NCI-H69 (cell line): Measurements from ENCODE around the gene NTRK2.
A peak's percentile ranks its signal among the peaks of the same experiment; 100 is the strongest.

Source experiments
- DNase-seq: peaks from one replicate; lab custom pipeline; 2025; lab: John Stamatoyannopoulos, UW

The NTRK2 gene

DNA sequence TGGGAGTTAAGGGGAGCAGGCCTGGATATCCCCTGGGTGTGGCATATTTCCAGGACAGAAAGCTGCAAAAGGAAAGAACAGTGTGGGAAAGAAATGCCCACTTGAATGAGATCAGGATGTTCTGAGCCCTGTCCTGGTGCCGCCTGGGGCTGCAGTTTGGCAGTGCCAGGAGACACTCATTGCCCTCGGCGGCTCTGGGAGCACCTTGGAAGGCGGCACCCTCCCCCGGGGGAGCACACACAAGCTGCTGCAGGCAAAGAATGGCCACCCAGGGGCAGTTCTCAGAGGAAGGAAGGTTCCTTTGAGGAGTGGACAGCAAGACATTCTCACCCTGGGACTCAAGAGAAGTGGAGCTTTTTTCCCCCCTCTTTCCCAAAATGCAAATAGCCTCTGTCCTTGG lies 305.3 kb downstream of the NTRK2 start:
- DNase-seq: no peak

DNA sequence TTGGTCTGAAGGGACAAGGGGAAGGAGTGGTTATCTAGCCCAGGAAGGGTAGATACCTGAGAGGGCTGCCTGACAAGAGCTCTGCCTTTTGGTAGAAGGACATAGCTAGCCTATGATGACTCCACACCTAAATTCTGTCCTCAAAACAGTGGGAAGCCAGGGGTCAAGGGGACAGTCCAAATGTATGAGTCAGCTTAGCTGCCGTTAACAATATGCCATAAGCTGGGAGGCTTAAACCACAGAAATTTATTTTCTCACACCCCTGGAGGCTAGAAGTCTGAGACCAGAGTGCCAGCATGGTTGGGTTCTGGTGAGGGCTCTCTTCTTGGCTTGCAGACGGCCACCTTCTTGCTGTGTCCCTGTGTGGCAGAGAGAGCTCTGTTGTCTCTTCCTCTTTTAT lies 306.4 kb downstream of the NTRK2 start:
- DNase-seq: no peak

DNA sequence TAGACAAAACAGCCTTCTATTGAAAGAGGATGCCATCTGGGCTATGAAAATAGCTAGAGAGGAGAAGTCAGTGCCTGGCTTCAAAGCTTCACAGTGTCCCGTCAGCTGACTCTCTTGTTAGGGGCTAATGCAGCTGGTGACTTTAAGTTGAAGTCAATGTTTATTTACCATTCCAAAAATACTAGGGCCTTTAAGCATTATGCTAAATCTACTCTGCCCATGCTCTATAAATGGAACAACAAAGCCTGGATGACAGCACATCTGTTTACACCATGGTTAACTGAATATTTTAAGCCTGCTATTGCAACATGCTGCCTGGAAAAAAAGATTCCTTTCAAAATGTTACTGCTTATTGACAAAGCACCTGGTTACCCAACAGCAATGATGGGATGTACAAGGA lies 309.1 kb downstream of the NTRK2 start:
- no peak for DNase-seq

GRCh38 chr9:84983749-84984148 lies 314.2 kb downstream of the NTRK2 start:
- no peak for DNase-seq

DNA sequence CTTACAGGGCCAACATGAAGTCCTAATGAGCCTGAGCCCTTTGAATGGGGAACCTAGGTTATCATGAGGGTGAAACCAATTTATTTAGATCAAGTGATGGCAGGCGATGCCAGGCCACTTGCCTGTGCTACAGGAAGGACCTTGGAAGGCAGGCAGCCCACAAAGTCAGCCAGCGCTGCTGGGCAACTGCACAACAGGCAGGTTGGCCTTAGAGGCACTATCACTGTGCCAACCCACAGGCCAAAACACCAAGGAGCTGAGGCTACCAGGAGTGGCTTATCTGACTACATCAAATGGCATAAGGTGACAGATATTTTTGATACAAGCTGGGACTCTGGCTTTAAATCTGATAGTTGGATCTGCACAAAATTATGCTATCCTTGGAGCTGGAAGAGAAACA lies 319.1 kb downstream of the NTRK2 start:
- DNase-seq: no peak

GRCh38 chr9:84990416-84990815 lies 320.9 kb downstream of the NTRK2 start:
- no peak for DNase-seq

GRCh38 chr9:84990850-84991513 lies 321.5 kb downstream of the NTRK2 start:
- DNase-seq: no peak

GRCh38 chr9:84991514-84991870 lies 322.0 kb downstream of the NTRK2 start:
- no peak for DNase-seq

GRCh38 chr9:84992381-84992780 lies 322.9 kb downstream of the NTRK2 start:
- no peak for DNase-seq

GRCh38 chr9:84993105-84993504 lies 323.6 kb downstream of the NTRK2 start:
- DNase-seq: no peak

DNA sequence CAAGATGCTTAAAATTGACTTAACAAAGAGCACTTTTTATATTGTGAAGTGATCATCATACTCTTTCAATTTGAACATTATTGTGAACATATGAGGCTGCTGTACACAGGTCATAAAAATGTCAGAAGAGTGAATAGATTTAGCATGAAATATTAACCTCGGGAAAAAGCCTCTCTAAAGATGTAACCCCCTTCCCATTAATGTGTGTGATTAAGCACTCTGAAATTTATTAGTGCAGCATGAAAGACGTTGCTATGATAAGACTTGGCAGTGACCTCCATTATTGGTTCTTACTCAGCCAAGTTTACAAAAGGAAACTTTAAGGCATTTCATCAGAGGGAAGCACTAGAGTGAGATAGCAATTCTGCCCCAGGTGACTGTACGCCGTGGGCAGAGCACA lies 326.5 kb downstream of the NTRK2 start:
- peak; percentile 35 for DNase-seq

GRCh38 chr9:84996716-84997115 lies 327.2 kb downstream of the NTRK2 start:
- DNase-seq: no peak

DNA sequence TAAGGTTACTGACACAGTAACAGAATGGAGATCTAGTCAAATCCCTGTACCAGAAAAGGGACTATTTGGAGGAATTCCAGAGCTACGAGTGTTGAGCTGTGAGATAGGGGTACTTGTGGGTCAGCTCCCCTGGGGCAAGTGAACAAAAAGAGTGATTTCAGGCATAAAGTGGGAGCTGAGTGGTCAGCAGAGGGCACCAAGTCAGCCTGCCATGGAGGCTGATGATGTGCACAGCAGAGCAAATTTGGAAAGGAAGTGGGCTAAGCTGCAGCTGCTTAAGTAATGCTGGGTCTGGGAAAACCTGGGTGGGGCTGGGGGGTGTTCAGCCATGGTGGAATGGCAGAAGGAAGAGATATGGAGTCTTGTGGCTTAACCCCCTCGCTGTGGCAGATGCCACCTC lies 327.9 kb downstream of the NTRK2 start:
- no peak for DNase-seq

- DNase-seq: no peak
These were observed 329.1 kb downstream of the NTRK2 start for GRCh38 chr9:84998639-84999038.

DNA sequence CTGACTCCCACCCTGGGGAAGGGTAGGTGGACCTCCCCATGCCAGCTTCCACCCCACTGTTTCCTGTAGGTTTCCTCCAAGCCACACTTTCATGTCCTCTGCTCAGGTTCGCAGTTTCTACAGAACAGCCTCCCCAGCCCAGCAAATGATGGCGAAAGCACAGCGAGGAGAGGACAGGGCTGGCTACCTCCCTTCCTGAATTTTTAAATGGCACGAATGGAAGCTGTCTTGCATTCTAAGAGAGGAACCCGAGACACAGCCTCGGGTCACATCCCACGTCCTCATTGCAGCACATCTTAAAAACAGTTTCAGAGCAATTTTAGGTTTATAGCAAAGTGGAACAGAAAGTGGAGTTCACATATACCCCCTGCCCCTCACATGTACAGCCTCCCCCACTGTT lies 330.3 kb downstream of the NTRK2 start:
- no peak for DNase-seq

GRCh38 chr9:85001925-85002324 lies 332.4 kb downstream of the NTRK2 start:
- no peak for DNase-seq

GRCh38 chr9:85004818-85005413 lies 335.4 kb downstream of the NTRK2 start:
- peak; percentile 20 for DNase-seq

- DNase-seq: no peak
These were observed 338.2 kb downstream of the NTRK2 start for GRCh38 chr9:85007748-85008147.

- no peak for DNase-seq
These were observed 338.7 kb downstream of the NTRK2 start for GRCh38 chr9:85008215-85008614.

DNA sequence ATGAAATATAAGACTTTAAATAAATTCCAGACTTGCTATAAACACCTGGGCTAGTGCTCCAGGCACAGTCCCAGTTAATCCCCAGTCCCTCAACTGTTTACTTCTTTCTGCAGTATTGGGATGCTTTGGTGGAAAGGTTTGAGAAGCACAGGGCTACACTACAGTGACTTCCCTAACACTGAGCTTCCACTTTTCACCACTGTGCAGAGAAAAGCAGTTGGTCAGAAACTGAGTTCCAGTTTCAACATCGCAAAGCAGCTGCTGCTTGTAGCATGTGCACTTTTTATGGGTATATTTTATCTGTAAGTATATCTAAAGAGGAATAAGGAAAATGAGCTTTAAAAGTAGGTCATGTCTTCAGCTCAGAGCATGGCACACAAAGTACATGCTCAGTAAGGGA lies 339.7 kb downstream of the NTRK2 start:
- DNase-seq: no peak

GRCh38 chr9:85013703-85014102 lies 344.2 kb downstream of the NTRK2 start:
- DNase-seq: no peak

- DNase-seq: no peak
These were observed 344.8 kb downstream of the NTRK2 start for GRCh38 chr9:85014292-85014691.

DNA sequence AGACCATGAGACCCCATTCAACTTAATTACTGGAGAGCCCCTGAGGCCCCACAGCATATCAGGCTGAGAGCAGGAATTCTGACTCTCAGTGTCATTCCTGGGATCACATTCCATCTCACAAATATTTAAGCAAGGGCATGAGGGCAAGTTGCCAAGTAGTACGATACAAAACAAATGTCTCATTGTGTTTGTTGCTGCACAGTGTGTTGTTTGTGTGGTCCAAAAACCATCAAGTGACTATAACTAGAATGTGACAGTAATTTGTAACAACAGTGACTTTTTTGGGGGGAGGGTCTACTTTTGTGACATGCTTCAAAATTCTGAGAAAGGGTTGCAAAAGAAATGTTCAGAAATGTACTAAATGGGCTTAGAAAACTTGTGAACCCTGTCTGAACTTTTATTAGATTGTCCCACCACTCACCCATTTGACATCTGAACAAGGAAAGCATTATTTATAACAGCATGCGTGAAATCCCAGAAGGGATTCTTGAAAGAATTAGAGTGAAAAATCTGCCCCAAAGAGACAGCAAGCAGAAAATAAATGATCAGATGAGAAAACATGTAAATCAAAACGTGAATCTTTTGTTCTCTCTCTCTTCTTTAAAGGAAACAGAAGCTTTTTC lies 347.0 kb downstream of the NTRK2 start:
- no peak for DNase-seq

GRCh38 chr9:85020791-85021190 lies 351.3 kb downstream of the NTRK2 start:
- DNase-seq: no peak
